K562 (cell line): Measurements from ENCODE around the gene OR2AJ1. TPM values are rescaled to one million over a fixed set of nuclear protein-coding genes. Genes with fewer than 3 reads are reported as not detected.
"Not testable (repeated sequence)": the region's sequence is repeated elsewhere in the genome, so short reads cannot be mapped to it uniquely, and the experiment has no call there.

ENCODE experiments used
- CBFB ChIP-seq: sonication (generic); formaldehyde crosslinking; IDR thresholded peaks from 2 replicates; pipeline ENCODE4 v1.4.0; 2020; ENCODE audit warnings: mild to moderate bottlenecking, missing genetic modification reagents
- CBX3 ChIP-seq, 2 experiments: IDR thresholded peaks; 1 replicate in 1 of 2; 2 replicates in 1 of 2; pipeline ENCODE4 v1.6.1; 2012; ENCODE audit warnings: inconsistent platforms in 2 of 2, low read length in 2 of 2, borderline replicate concordance in 1 of 2, control low read depth in 1 of 2
- ERF ChIP-seq: fragments of 450-650 bp; formaldehyde crosslinking; IDR thresholded peaks from 2 replicates; pipeline ENCODE4 v1.4.0; 2020; ENCODE audit warnings: mild to moderate bottlenecking, mixed read lengths
- HMGN3 ChIP-seq: IDR thresholded peaks from 2 replicates; pipeline ENCODE4 v1.6.1; 2011; ENCODE audit warnings: borderline replicate concordance, low read depth, mild to moderate bottlenecking, mixed read lengths, low read length; ENCODE audit not compliant: insufficient read length; ENCODE audit errors: extremely low read depth
- JUND ChIP-seq, 2 experiments: IDR thresholded peaks; 2 replicates in 1 of 2; 3 replicates in 1 of 2; pipeline ENCODE4 v1.6.1; 2011; ENCODE audit warnings: borderline replicate concordance in 2 of 2, low read depth in 2 of 2, low read length in 2 of 2, improper control_type of control experiment in 1 of 2, missing biosample characterization in 1 of 2, missing genetic modification characterization in 1 of 2, missing genetic modification reagents in 1 of 2
- L3MBTL2 ChIP-seq: fragments of 450-650 bp; IDR thresholded peaks from 2 replicates; pipeline ENCODE4 v1.6.1; 2016; ENCODE audit warnings: mild to moderate bottlenecking, moderate library complexity
- MYC ChIP-seq, 2 experiments: fragments of 250-450 bp in 1 of 2; sonication (Bioruptor Pico) in 1 of 2; IDR thresholded peaks; 2 replicates each; pipeline versions ENCODE4 v1.5.1 to v1.6.1; 2012 to 2021; ENCODE audit warnings: low read depth in 2 of 2, borderline replicate concordance in 1 of 2, improper control_type of control experiment in 1 of 2, low read length in 1 of 2, mild to moderate bottlenecking in 1 of 2, moderate library complexity in 1 of 2
- NBN ChIP-seq: fragments of 450-650 bp; IDR thresholded peaks from 2 replicates; pipeline ENCODE4 v1.6.1; 2016; ENCODE audit warnings: low read depth, mild to moderate bottlenecking
- POLR2G ChIP-seq: fragments of 200-400 bp; formaldehyde crosslinking; IDR thresholded peaks from 2 replicates; pipeline ENCODE4 v1.6.1; 2017; ENCODE audit warnings: low read depth, mild to moderate bottlenecking, antibody characterized with exemption, low read length, moderate library complexity
- RB1 ChIP-seq: fragments of 450-650 bp; IDR thresholded peaks from 2 replicates; pipeline ENCODE4 v1.6.1; 2017; ENCODE audit warnings: low read depth, mild to moderate bottlenecking
- SOX6 ChIP-seq: fragments of 450-650 bp; IDR thresholded peaks from 2 replicates; pipeline ENCODE4 v1.6.1; 2014; ENCODE audit warnings: mild to moderate bottlenecking
- SRSF1 ChIP-seq: fragments of 200-400 bp; formaldehyde crosslinking; IDR thresholded peaks from 2 replicates; pipeline ENCODE4 v1.6.1; 2017; ENCODE audit warnings: mild to moderate bottlenecking, low read depth, low read length, moderate library complexity
- TOE1 ChIP-seq, 2 experiments: fragments of 450-650 bp in 1 of 2; sonication (generic) in 1 of 2; formaldehyde crosslinking in 1 of 2; IDR thresholded peaks; 2 replicates each; pipeline versions ENCODE4 v1.7.1 to v1.8.0; 2016 to 2022; ENCODE audit warnings: borderline replicate concordance in 2 of 2, mild to moderate bottlenecking in 2 of 2, antibody characterized with exemption in 1 of 2, inconsistent platforms in 1 of 2, low read depth in 1 of 2, missing genetic modification reagents in 1 of 2, moderate library complexity in 1 of 2
- ZBTB33 ChIP-seq: sonication (generic); formaldehyde crosslinking; IDR thresholded peaks from 2 replicates; pipeline ENCODE4 v1.8.1; 2023; ENCODE audit warnings: mild to moderate bottlenecking, missing genetic modification reagents
- ZNF316 ChIP-seq: fragments of 450-650 bp; IDR thresholded peaks from 2 replicates; pipeline ENCODE4 v1.6.1; 2016
- polyA plus RNA-seq, 8 experiments: library from polyadenylated mRNA; depleted of rRNA in 4 of 8; stranded (reverse) in 5 of 8; unstranded in 3 of 8; fragments of >200 nt; fragmentation: Nextera tagmentation in 2 of 8; fragmentation: Illumina TruSeq in 1 of 8; extraction: Ambion mirVana in 2 of 8; extraction: Trizol in 1 of 8; gene quantifications; 2 replicates each; pipeline versions ENCODE4 v1.2.1 to v1.2.3, GENCODE V29; 2011 to 2014; ENCODE audit warnings: inconsistent platforms in 1 of 8, missing spikeins in 1 of 8
- total RNA-seq, 7 experiments: library from RNA; depleted of rRNA in 6 of 7; stranded (reverse); fragments of >200 nt in 6 of 7; fragmentation: Illumina TruSeq in 2 of 7; extraction: Trizol in 2 of 7; gene quantifications; 2 replicates each; pipeline versions ENCODE4 v1.2.1 to v1.2.3, GENCODE V29; 2011 to 2021; ENCODE audit warnings: low replicate concordance in 1 of 7
- TF ChIP-seq, protein P1 (sequence below): fragments of 450-650 bp; IDR thresholded peaks from 2 replicates; pipeline ENCODE4 v1.6.1; 2016; ENCODE audit warnings: antibody characterized with exemption
- TF ChIP-seq, protein P2 (sequence below): sonication (generic); formaldehyde crosslinking; IDR thresholded peaks from 2 replicates; pipeline ENCODE4 v1.8.0; 2022; ENCODE audit warnings: mild to moderate bottlenecking, missing genetic modification reagents, borderline replicate concordance

Gene OR2AJ1
- total and polyA plus RNA-seq, 9 of the 15 experiments (the other 6 are each of a cell fraction or from before 2014, with no cell fraction given): not detected

DNA sequence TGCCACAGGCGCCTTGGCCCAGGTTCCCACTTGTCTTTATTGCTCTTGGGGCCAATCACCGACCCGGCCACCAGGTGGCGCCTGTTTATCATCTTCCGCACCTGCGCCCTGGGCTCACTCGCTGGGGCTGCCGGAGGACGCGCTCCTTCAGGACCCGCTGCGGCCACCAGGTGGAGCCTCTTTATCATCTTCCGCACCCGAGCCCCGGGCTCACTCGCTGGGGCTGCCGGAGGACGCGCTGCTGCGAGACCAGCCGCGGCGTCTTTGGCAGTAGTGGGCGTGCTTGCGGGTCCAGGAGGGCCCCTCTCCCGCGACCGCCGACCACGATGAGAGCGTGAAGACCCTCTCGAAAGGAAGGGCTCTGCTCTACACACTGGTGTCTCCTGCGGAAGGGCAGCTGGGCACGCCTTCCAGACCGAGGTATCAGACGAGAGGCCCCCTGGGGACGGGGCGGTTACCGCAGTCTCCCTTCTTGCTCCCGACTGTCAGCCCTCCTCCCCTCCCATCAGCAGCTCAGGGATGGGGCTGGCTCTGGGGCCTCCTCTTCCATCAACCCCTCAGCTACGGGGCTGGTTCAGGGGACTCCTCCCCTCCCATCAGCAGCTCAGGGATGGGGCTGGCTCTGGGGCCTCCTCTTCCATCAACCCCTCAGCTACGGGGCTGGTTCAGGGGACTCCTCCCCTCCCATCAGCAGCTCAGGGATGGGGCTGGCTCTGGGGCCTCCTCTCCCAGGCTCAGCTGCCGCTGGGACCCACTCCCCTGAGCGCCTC, 12.5 kb downstream of the OR2AJ1 start (continued):
- TF ChIP-seq SRSF1 (0 out of 2 replicates have a peak, but pooled peaks have one; percentile 59), POLR2G (peak; percentile 91), JUND (IDR thresholded peaks at IDR 0.05; ENCODE audit: borderline replicate concordance, low read depth, low read length) (peak; percentile 45; the same call in 1 of the 2 replicates), RB1 (peak; percentile 90), ZNF316 (peak; percentile 51; the same call in 1 of the 2 replicates), CBX3 (IDR thresholded peaks at IDR 0.05; ENCODE audit: borderline replicate concordance in 1 of 2, low read length in 2 of 2) (peak in 1 of 2 experiments; percentile 97; a peak in 2 of 3 replicates), L3MBTL2 (peak; percentile 53; the same call in 1 of the 2 replicates), ZBTB33 (CRISPR knock-in tag) (peak; percentile 62; the same call in 1 of the 2 replicates), NBN (peak; percentile 65; the same call in 1 of the 2 replicates), HMGN3 (peak; percentile 31), ERF (0 out of 2 replicates have a peak, but pooled peaks have one; percentile 40), SOX6 (0 out of 2 replicates have a peak, but pooled peaks have one; percentile 44), TOE1 (IDR thresholded peaks at IDR 0.05; ENCODE audit: borderline replicate concordance) (peak; percentile 51; the same call in 1 of the 2 replicates), MYC (IDR thresholded peaks at IDR 0.05; ENCODE audit: low read depth, low read length) (peak; percentile 63), CBFB (0 out of 2 replicates have a peak, but pooled peaks have one; percentile 29)
- not testable (repeated sequence) for TF ChIP-seq JUND (tag; IDR thresholded peaks at IDR 0.05; ENCODE audit: borderline replicate concordance, low read depth, low read length); TOE1 (CRISPR knock-in tag; IDR thresholded peaks at IDR 0.05; ENCODE audit: borderline replicate concordance, low read depth); MYC (CRISPR knock-in tag; IDR thresholded peaks at IDR 0.05; ENCODE audit: borderline replicate concordance, low read depth)
- TF ChIP-seq, protein P1, sequence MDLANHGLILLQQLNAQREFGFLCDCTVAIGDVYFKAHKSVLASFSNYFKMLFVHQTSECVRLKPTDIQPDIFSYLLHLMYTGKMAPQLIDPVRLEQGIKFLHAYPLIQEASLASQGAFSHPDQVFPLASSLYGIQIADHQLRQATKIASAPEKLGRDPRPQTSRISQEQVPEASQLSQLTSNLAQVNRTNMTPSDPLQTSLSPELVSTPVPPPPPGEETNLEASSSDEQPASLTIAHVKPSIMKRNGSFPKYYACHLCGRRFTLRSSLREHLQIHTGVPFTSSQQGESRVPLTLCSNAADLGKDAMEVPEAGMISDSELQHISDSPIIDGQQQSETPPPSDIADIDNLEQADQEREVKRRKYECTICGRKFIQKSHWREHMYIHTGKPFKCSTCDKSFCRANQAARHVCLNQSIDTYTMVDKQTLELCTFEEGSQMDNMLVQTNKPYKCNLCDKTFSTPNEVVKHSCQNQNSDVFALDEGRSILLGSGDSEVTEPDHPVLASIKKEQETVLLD: 0 out of 2 replicates have a peak, but pooled peaks have one; percentile 26
- TF ChIP-seq, protein P2, sequence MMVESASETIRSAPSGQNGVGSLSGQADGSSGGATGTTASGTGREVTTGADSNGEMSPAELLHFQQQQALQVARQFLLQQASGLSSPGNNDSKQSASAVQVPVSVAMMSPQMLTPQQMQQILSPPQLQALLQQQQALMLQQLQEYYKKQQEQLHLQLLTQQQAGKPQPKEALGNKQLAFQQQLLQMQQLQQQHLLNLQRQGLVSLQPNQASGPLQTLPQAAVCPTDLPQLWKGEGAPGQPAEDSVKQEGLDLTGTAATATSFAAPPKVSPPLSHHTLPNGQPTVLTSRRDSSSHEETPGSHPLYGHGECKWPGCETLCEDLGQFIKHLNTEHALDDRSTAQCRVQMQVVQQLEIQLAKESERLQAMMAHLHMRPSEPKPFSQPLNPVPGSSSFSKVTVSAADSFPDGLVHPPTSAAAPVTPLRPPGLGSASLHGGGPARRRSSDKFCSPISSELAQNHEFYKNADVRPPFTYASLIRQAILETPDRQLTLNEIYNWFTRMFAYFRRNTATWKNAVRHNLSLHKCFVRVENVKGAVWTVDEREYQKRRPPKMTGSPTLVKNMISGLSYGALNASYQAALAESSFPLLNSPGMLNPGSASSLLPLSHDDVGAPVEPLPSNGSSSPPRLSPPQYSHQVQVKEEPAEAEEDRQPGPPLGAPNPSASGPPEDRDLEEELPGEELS (CRISPR knock-in tag): 0 out of 2 replicates have a peak, but pooled peaks have one; percentile 72
